GM12891 (cell line): ENCODE measurements around the gene FOXI2.

Source experiments
- DNase-seq: peaks from one replicate; pipeline ENCODE4 v3.0.0; 2011; ENCODE audit warnings: low spot score; ENCODE audit not compliant: insufficient read length
- FAIRE-seq: peaks from 2 replicates; lab custom pipeline; 2011; peaks lifted over from hg19 to GRCh38; lab: Jason Lieb, UNC
- PAX5 ChIP-seq: IDR thresholded peaks from 2 replicates; pipeline ENCODE4 v1.6.1; 2011; ENCODE audit warnings: low read length, moderate library complexity, mild to moderate bottlenecking; ENCODE audit not compliant: insufficient read depth, severe bottlenecking
- POLR2A ChIP-seq: IDR thresholded peaks from 2 replicates; pipeline ENCODE4 v1.6.1; 2011; ENCODE audit warnings: low read depth, low read length, control low read depth
- POLR2AphosphoS5 ChIP-seq: IDR thresholded peaks from 2 replicates; pipeline ENCODE4 v1.6.1; 2011; ENCODE audit warnings: low read depth, low read length, control low read depth
- POU2F2 ChIP-seq: IDR thresholded peaks from 2 replicates; pipeline ENCODE4 v1.6.1; 2011; ENCODE audit warnings: low read depth, mild to moderate bottlenecking, control low read depth, low read length, moderate library complexity
- SPI1 ChIP-seq: IDR thresholded peaks from 2 replicates; pipeline ENCODE4 v1.6.1; 2011; ENCODE audit warnings: low read depth, low read length, control low read depth
- TAF1 ChIP-seq: IDR thresholded peaks from 2 replicates; pipeline ENCODE4 v1.6.1; 2011; ENCODE audit warnings: low read depth, low read length, control low read depth

FOXI2 gene

DNA sequence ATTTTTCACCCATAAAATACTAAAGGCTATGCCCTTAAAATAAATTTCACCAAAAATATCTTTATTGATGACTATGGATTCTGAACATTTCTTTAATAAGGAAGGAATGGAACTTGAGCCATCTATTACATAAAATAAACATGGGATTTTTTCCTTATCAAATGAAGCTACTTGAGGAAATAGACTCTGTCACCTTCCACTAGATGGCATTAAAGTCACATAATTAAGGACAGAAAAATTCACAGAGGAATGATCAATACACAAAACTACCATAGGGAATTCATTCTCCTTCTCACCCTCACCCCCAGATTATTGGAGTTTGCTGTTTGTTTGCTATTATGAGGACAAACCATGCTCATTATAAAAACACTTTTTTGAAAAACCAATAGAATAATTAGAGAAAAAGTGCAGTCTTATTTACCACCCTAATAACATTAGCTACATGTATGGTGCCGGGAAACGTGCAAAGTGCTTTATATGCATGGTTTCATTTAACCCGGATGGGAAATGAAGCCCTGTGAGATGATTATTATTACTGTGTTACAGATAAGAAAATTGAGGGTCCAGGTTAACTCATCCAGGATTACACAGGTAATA is 21.1 kb upstream of the FOXI2 start:
- DNase-seq (no peak), FAIRE-seq (no peak)
- no peak for TF ChIP-seq POU2F2
- no peak for TF ChIP-seq POLR2AphosphoS5
- TF ChIP-seq TAF1: no peak
- no peak for TF ChIP-seq SPI1
- no peak for TF ChIP-seq POLR2A

DNA sequence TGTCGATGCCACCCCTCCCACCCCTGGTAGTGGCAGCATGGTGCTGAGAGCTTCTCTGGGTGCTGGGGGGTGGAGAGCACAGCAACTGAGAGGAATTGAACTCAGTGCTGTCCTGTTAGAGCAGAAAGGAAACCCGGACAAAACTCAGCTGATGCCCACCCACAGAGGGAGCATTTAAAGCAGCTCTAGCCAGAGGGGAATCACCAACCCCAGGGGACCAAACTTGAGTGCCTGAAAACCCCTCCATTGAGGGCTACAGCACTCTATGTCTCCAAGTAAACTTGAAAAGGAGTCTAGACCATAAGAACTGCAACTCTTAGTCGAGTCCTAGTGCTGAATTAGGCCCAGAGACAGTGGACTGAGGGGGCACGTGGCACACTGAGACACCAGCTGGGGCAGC is 16.8 kb upstream of the FOXI2 start:
- TF ChIP-seq POLR2A: no peak
- TF ChIP-seq PAX5: no peak
- no peak for TF ChIP-seq POLR2AphosphoS5
- TF ChIP-seq SPI1: no peak
- no peak for TF ChIP-seq POU2F2
- no peak for TF ChIP-seq TAF1
- FAIRE-seq (no peak), DNase-seq (no peak)

DNA sequence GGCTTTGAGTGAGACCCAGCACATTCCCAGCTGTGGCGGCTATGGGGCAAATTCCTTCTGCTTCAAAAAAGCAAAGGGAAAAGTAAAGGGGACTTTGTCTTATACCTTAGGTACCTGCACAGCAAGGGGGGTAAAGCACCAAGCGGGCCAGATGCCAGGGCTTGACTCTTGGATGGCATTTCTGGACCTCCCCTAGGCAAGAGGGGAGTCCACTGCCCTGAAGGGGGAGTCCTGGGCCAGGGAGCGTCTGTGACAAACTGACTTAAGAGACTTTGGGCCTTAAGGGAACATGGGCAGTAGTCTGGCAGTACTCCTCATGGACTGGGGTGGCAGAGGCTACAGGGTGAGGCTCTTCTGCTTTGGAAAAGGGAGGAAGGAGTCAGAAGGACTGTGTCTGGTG is 16.1 kb upstream of the FOXI2 start:
- FAIRE-seq (no peak), DNase-seq (no peak)
- TF ChIP-seq TAF1 (no peak), POU2F2 (no peak), PAX5 (no peak), POLR2AphosphoS5 (no peak), POLR2A (no peak), SPI1 (no peak)

DNA sequence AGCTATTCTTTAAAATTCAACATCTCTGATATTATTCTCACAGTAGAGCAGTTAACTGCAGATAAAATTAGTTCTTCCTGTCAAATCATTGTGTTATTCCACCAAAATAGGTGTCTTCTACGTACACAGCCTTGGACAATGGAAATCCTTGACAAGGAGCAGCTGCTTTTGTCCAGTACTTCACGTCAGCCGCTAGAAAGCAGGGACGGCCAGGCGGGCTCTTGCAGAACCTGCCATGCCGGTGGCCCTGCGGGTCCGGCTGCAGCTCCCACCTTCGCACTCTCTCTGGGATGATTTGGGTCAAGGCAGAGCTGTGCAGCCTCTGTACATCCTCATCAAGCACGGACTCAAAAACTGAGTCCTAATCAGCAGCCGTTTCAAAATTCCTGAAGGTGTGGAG is 2.2 kb upstream of the FOXI2 start:
- FAIRE-seq (no peak), DNase-seq (no peak)
- TF ChIP-seq PAX5: no peak
- TF ChIP-seq SPI1: no peak
- TF ChIP-seq POU2F2: no peak
- no peak for TF ChIP-seq TAF1
- TF ChIP-seq POLR2A: no peak
- TF ChIP-seq POLR2AphosphoS5: no peak

DNA sequence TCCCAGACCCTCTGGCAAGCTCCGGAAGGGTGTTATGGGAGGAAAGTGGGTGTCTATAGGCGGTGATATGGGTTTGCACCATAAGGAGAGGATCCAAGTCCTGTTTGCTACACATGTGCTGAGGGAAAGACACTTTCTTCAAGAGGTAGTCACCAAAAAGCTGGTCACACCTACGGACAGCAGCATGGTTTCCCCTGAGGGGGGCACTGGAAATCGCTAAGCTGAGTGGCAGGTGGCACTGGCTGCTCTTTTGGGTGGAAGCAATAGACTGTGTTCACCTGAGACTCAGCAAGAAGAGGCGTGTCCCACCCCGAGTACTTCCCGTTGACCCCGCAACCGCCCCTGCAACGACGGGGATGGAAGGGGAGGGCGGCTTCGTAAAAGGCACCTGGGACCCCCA is 1.8 kb upstream of the FOXI2 start:
- DNase-seq: no peak
- TF ChIP-seq POU2F2 (no peak), TAF1 (no peak), POLR2A (no peak), SPI1 (no peak), POLR2AphosphoS5 (no peak)
- no peak for FAIRE-seq

DNA sequence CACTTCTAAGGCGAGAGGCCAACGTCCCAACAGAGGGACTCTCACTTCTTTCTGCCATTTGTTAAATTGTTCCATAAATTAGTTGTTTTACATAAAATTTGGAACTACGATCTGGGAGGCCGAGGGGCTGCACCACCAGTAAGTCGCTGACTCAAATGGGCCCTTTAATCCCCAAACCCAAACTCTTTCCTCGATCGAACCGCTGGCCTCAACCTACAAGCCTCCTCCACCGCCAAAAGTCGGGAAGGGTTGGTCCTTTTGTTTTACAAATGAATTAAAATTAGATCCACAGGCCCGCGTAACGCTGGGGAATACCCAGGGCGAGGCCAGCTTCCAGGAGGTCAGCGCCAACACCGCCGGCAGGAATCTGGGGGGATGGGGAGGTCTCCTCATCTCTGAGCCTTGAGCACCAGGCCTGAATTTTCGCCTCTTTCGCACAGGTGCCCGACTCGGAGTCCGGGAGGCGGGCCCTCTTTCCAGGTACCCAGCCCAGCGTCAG is 1.2 kb upstream of the FOXI2 start:
- no peak for FAIRE-seq
- TF ChIP-seq POLR2A: no peak
- TF ChIP-seq SPI1: no peak
- no peak for TF ChIP-seq PAX5
- TF ChIP-seq TAF1: no peak
- TF ChIP-seq POU2F2: no peak
- no peak for TF ChIP-seq POLR2AphosphoS5
- no peak for DNase-seq

DNA sequence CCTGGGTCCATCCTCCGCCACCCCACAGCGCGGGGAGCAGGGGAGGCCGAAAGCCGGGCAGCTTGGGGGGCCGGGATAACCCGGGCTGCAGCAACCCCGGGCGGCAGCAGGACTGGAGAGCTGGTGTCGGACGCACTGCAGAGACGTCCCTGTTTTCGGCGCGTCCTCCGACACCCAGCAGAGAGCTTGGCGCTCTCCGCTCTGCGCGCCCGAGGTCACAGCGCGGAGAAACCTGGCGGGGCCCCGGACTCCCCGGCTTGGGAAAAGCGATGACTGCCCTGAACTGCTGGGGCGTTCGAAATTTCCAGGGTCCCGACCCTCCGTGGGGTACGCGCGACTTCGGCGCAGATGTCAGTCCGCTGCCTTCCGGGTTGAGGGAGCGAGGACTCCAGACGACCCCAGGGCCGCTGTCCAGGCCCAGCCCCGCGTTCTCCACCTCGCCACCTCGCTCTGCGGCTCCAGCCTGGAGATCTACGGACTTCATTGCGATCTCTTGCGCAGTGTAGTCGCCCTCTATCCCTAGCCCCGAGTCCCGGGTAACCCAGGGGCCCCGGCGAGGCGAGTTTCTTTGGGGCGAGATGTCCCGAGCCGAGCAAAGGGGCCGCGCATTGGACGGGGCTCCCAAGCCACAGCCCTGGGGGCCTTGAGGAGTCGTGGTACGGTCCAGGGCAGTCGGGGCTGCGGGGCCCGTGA is 617 bp upstream of the FOXI2 start:
- FAIRE-seq (no peak), DNase-seq (no peak)
- TF ChIP-seq POU2F2 (no peak), SPI1 (no peak), TAF1 (no peak), POLR2A (no peak), PAX5 (no peak), POLR2AphosphoS5 (no peak)

DNA sequence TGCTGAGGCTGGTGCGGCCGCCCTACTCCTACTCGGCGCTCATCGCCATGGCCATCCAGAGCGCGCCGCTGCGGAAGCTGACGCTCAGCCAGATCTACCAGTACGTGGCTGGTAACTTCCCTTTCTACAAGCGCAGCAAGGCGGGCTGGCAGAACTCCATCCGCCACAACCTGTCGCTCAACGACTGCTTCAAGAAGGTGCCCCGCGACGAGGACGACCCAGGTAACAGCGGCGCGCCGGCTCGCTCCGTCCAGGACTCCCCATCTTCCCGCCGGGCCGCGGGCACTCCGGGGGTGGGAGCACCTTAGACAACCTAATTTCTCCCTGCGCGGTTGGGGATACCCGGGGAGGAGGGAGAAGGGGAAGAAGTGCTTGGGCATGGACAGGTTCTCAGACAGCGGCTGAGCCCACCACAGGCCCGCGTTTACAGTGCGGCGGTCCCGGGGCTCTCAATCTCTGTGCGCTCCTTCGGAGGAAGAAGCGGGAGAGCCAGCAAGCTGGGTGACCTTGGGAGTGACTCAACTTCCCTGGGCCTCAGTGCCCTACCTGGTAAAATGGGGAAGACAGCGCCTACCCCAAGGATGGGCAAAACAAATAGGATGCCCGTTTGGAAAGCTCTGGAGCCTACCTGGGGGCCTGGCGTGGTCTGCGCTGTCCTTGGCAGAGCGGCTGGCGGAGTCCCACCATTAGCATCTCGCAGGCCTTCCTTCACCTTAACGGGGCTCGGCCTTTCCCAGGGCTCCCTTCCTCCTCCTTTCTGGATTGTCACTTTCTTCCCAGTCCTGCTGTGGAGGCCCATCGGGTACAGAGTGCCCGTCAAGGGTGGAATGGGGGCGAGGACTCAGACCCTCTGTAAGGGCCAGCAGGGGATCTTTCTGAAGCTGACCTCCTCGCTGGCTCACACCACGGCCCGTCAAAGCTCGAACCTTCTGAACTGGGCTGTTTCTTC is 852 bp downstream of the FOXI2 start:
- TF ChIP-seq POU2F2 (no peak), POLR2AphosphoS5 (no peak), SPI1 (no peak), TAF1 (no peak), POLR2A (no peak)
- FAIRE-seq (no peak), DNase-seq (no peak)
